GM12801 (cell line): ENCODE results near the gene SLC9C2.

Source experiments
- TF ChIP-seq, protein P1 (sequence below): IDR thresholded peaks from one replicate; pipeline ENCODE4 v1.5.1; 2011; ENCODE audit warnings: control low read depth; ENCODE audit not compliant: insufficient read length; ENCODE audit errors: extremely low read depth

SLC9C2 gene

DNA sequence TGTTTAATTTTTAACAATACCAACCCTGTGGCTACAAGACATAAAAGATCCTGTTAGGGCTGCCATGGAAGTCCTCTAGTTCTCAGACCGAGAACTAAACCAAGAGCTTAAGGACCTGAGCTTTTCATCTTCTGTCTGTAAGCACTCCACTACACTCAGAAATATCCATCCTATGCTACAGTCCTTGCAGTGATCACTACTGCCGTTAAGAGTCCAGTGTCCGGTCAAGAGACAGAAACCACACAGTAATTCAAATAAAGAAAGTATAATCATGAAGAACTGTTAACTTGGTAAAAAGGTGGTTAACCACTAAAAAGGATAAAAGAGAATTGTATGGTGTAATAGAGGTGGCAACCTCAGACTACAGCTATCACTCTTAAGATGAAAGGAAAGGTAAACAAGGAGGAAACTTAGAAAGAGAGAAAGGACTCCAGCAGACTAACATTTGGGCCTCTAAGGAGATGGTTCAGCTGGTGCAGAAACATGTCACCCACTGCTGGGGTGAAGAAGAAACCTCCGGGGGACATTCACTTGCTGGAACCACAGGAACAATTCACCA, 147.8 kb downstream of the SLC9C2 start:
- TF ChIP-seq, protein P1, sequence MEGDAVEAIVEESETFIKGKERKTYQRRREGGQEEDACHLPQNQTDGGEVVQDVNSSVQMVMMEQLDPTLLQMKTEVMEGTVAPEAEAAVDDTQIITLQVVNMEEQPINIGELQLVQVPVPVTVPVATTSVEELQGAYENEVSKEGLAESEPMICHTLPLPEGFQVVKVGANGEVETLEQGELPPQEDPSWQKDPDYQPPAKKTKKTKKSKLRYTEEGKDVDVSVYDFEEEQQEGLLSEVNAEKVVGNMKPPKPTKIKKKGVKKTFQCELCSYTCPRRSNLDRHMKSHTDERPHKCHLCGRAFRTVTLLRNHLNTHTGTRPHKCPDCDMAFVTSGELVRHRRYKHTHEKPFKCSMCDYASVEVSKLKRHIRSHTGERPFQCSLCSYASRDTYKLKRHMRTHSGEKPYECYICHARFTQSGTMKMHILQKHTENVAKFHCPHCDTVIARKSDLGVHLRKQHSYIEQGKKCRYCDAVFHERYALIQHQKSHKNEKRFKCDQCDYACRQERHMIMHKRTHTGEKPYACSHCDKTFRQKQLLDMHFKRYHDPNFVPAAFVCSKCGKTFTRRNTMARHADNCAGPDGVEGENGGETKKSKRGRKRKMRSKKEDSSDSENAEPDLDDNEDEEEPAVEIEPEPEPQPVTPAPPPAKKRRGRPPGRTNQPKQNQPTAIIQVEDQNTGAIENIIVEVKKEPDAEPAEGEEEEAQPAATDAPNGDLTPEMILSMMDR, result no peak

DNA sequence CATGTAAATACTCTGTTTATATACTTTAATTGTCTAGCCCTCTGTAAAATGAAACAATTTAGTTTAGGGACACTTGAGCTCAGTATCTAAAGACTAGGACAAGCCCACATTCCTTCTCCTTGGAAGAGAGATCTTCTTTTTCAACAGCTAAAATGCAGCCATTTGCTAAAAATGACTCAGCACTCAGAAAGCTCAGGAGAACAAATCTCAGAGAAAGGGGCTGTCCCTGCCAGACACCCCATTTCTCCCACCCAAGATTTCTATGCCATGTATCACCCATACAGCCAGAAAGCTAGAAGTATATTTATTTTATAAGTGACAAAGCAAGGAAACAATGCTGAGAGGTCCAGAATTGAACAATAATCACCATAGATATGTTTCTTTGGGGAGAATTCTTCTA, 148.9 kb downstream of the SLC9C2 start:
- TF ChIP-seq, protein P1, result no peak

DNA sequence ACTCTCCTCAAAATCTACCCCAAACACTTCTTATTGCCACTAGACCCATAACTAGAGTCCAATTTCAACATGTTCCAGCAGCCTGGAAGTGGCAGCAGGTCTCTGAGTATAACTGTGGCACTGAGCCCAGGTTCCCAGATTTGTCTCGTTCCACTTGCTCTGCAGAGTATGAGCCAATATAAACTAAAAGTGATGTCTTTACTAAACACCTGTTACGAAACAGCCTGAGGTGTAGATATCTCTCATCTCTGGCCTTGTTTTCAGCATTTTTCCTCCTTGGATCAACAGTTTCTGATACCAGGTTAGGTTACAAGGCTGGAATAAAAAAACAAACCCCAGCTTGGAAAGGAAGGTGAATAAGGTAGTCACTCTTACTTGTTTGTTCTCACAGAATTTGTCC, 150.9 kb downstream of the SLC9C2 start:
- TF ChIP-seq, protein P1, result no peak
